ENCODE results near the gene TCF4. TPM values are rescaled to one million over a fixed set of nuclear protein-coding genes. Genes with fewer than 3 reads are reported as not detected.
A peak's percentile ranks its signal among the peaks of the same experiment; 100 is the strongest.

TCF4 gene
- total RNA-seq, 1 donor from 2014 or later = 56.8 TPM

- peaks cover 12% of the 10 kb centered on the region for H3K4me1 Mint-ChIP-seq (ENCODE audit: low read depth)
- no peak overlapping the region for H3K4me3 Mint-ChIP-seq (ENCODE audit: low read depth)
- no peak for TF ChIP-seq CTCF (IDR thresholded peaks at IDR 0.05; ENCODE audit: unreplicated experiment)
- no peaks in the 10 kb centered on the region for H3K27me3 Mint-ChIP-seq
- no peak for DNase-seq (ENCODE audit: low spot score, unreplicated experiment)
- H3K9me3 Mint-ChIP-seq (ENCODE audit: low read depth) = peaks cover 3% of the 10 kb centered on the region
- peaks cover 28% of the 10 kb centered on the region for H3K36me3 Mint-ChIP-seq (ENCODE audit: insufficient read depth)
- no peak overlapping the region for H3K27ac Mint-ChIP-seq
Observed at GRCh38 chr18:55256226-55256928, 331.6 kb downstream of the TCF4 start.

- Mint-ChIP-seq H3K4me1 (ENCODE audit: low read depth) (peaks cover 12% of the 10 kb centered on the region), H3K4me3 (ENCODE audit: low read depth) (no peak overlapping the region), H3K36me3 (ENCODE audit: insufficient read depth) (peaks cover 27% of the 10 kb centered on the region), H3K27me3 (no peaks in the 10 kb centered on the region), H3K27ac (no peak overlapping the region), H3K9me3 (ENCODE audit: low read depth) (peaks cover 3% of the 10 kb centered on the region)
- DNase-seq (ENCODE audit: low spot score, unreplicated experiment) = no peak
- TF ChIP-seq CTCF (IDR thresholded peaks at IDR 0.05; ENCODE audit: unreplicated experiment) = no peak
Observed at GRCh38 chr18:55253814-55254213, 334.2 kb downstream of the TCF4 start.

- TF ChIP-seq CTCF (IDR thresholded peaks at IDR 0.05; ENCODE audit: unreplicated experiment) = no peak
- no peaks in the 10 kb centered on the region for H3K27me3 Mint-ChIP-seq
- H3K9me3 Mint-ChIP-seq (ENCODE audit: low read depth) = peaks cover 3% of the 10 kb centered on the region
Observed at GRCh38 chr18:55252901-55253300, 335.1 kb downstream of the TCF4 start.

GRCh38 chr18:55252053-55252675 is 335.8 kb downstream of the TCF4 start:
- H3K4me3 Mint-ChIP-seq (ENCODE audit: low read depth) = no peak overlapping the region
- H3K4me1 Mint-ChIP-seq (ENCODE audit: low read depth) = peaks cover 12% of the 10 kb centered on the region
- H3K9me3 Mint-ChIP-seq (ENCODE audit: low read depth) = peaks cover 3% of the 10 kb centered on the region
- no peak for DNase-seq (ENCODE audit: low spot score, unreplicated experiment)
- H3K36me3 Mint-ChIP-seq (ENCODE audit: insufficient read depth) = peaks cover 25% of the 10 kb centered on the region
- H3K27ac Mint-ChIP-seq = peak overlapping the region; percentile 10
- no peak for TF ChIP-seq CTCF (IDR thresholded peaks at IDR 0.05; ENCODE audit: unreplicated experiment)
- no peaks in the 10 kb centered on the region for H3K27me3 Mint-ChIP-seq

More at GRCh38 chr18:55252901-55253300, 335.1 kb downstream of the TCF4 start:
- Mint-ChIP-seq H3K4me3 (ENCODE audit: low read depth) (no peak overlapping the region), H3K4me1 (ENCODE audit: low read depth) (peaks cover 12% of the 10 kb centered on the region), H3K36me3 (ENCODE audit: insufficient read depth) (peaks cover 24% of the 10 kb centered on the region), H3K27ac (no peak overlapping the region)
- no peak for DNase-seq (ENCODE audit: low spot score, unreplicated experiment)

GRCh38 chr18:55251254-55251971 is 336.6 kb downstream of the TCF4 start:
- no peak for DNase-seq (ENCODE audit: low spot score, unreplicated experiment)
- Mint-ChIP-seq H3K4me1 (ENCODE audit: low read depth) (peaks cover 10% of the 10 kb centered on the region), H3K4me3 (ENCODE audit: low read depth) (no peak overlapping the region), H3K27ac (no peak overlapping the region), H3K9me3 (ENCODE audit: low read depth) (peaks cover 3% of the 10 kb centered on the region), H3K36me3 (ENCODE audit: insufficient read depth) (peaks cover 21% of the 10 kb centered on the region), H3K27me3 (no peaks in the 10 kb centered on the region)
- TF ChIP-seq CTCF (IDR thresholded peaks at IDR 0.05; ENCODE audit: unreplicated experiment) = no peak
